K562 (cell line): ENCODE results near the gene PITRM1. TPM values are rescaled to one million over a fixed set of nuclear protein-coding genes. Genes with fewer than 3 reads are reported as not detected.

Experiments used
- ATAC-seq: fragments of 200-7000 bp; cut with Tn5 transposase; 3 replicates; pipeline ENCODE4 v1.9.1; 2020; ENCODE audit warnings: moderate library complexity
- BruUV-seq: library from RNA; stranded (reverse); fragments of 400-500 nt; replicated peaks from 2 replicates; lab custom pipeline; 2021; lab: Mats Ljungman, UMichigan
- CTCF ChIA-PET: fragments of 300-600 bp; formaldehyde crosslinking; extraction: SDS; loops from one replicate; lab custom pipeline; 2021; ENCODE audit warnings: low intra/inter-chr PET ratio; lab: Yijun Ruan, JAX
- POLR2A ChIA-PET: fragments of 300-600, 350-650 bp; sonication (Branson Sonifier 250); formaldehyde crosslinking; extraction: SDS; loops from one replicate; lab custom pipeline; 2021; ENCODE audit warnings: antibody characterized with exemption, inconsistent platforms; lab: Yijun Ruan, JAX
- DNase-seq, 4 experiments: peaks; one replicate each; pipeline versions ENCODE4 v3.0.0 to v3.0.0-alpha.2; 2011 to 2018; ENCODE audit warnings: low spot score in 3 of 4, mixed read lengths in 3 of 4; ENCODE audit errors: extremely low read depth in 1 of 4
- FAIRE-seq: peaks from 2 replicates; lab custom pipeline; 2011; peaks lifted over from hg19 to GRCh38; lab: Jason Lieb, UNC
- H2AFZ ChIP-seq: 2 replicates; pipeline ENCODE4 v1.6.0; 2011; ENCODE audit warnings: low read depth, low read length, control low read depth, inconsistent platforms
- H3K27ac ChIP-seq: fragments of 200-600 bp; 3 replicates; pipeline ENCODE4 v1.8.0; 2011; ENCODE audit warnings: low read depth, mild to moderate bottlenecking, control low read depth, inconsistent platforms, low read length, moderate library complexity, mixed read lengths; ENCODE audit errors: extremely low read depth
- H3K27me3 ChIP-seq, 2 experiments: fragments of 300-600 bp in 1 of 2; 2 replicates in 1 of 2; 3 replicates in 1 of 2; pipeline versions ENCODE4 v1.6.0 to v1.8.0; 2011; ENCODE audit warnings: inconsistent platforms in 2 of 2, low read length in 2 of 2, mild to moderate bottlenecking in 1 of 2, mixed read lengths in 1 of 2, moderate library complexity in 1 of 2; ENCODE audit not compliant: control insufficient read depth in 2 of 2, insufficient read depth in 2 of 2
- H3K36me3 ChIP-seq: fragments of 300-600 bp; 3 replicates; pipeline ENCODE4 v1.8.0; 2011; ENCODE audit warnings: mild to moderate bottlenecking, low read length, inconsistent platforms; ENCODE audit not compliant: control insufficient read depth, insufficient read depth
- H3K4me1 ChIP-seq, 2 experiments: fragments of 200-600 bp in 1 of 2; replicated peaks in 1 of 2; 2 replicates in 1 of 2; 3 replicates in 1 of 2; pipeline versions ENCODE4 v1.5.1 to v1.8.0; 2011; ENCODE audit warnings: inconsistent platforms in 2 of 2, low read length in 2 of 2, mild to moderate bottlenecking in 1 of 2, mixed read lengths in 1 of 2, moderate library complexity in 1 of 2; ENCODE audit not compliant: control insufficient read depth in 2 of 2, insufficient read depth in 2 of 2
- H3K4me2 ChIP-seq: 2 replicates; pipeline ENCODE4 v1.6.1; 2011; ENCODE audit warnings: low read length, control low read depth, inconsistent platforms, mixed read lengths; ENCODE audit not compliant: insufficient read depth
- H3K4me3 ChIP-seq: fragments of 200-600 bp; sonication (generic), shearing (Covaris generic); 2 replicates; pipeline ENCODE4 v1.5.1; 2016; ENCODE audit warnings: control low read depth, inconsistent platforms
- H3K79me2 ChIP-seq: fragments of 200-600 bp; 3 replicates; pipeline ENCODE4 v1.8.0; 2011; ENCODE audit warnings: low read length, inconsistent platforms; ENCODE audit not compliant: control insufficient read depth, insufficient read depth
- H3K9ac ChIP-seq, 2 experiments: 2 replicates each; pipeline versions ENCODE4 v1.6.0 to v1.6.1; 2011; ENCODE audit warnings: low read depth in 2 of 2, low read length in 2 of 2, control low read depth in 1 of 2, inconsistent platforms in 1 of 2, mild to moderate bottlenecking in 1 of 2, mixed read lengths in 1 of 2; ENCODE audit not compliant: insufficient read depth in 1 of 2
- H3K9me1 ChIP-seq: one replicate; pipeline ENCODE4 v1.6.0; 2011; ENCODE audit warnings: inconsistent platforms, mild to moderate bottlenecking, low read length, moderate library complexity; ENCODE audit not compliant: control insufficient read depth, insufficient read depth
- H3K9me3 ChIP-seq: replicated peaks from 2 replicates; pipeline ENCODE4 v1.5.1; 2011; ENCODE audit warnings: low read depth, low read length, inconsistent platforms; ENCODE audit not compliant: control insufficient read depth, insufficient read depth
- H4K20me1 ChIP-seq: replicated peaks from 2 replicates; pipeline ENCODE4 v1.6.1; 2011; ENCODE audit warnings: low read length, inconsistent platforms, mixed read lengths; ENCODE audit not compliant: control insufficient read depth, insufficient read depth
- GTF2A2 ChIP-seq: IDR thresholded peaks from 2 replicates; pipeline ENCODE4 v1.6.1; 2016; ENCODE audit warnings: mild to moderate bottlenecking, missing genetic modification characterization, missing compliant biosample characterization
- MYC ChIP-seq, 2 experiments: fragments of 250-450 bp in 1 of 2; sonication (Bioruptor Pico) in 1 of 2; IDR thresholded peaks; 2 replicates each; pipeline versions ENCODE4 v1.5.1 to v1.6.1; 2012 to 2021; ENCODE audit warnings: low read depth in 2 of 2, borderline replicate concordance in 1 of 2, improper control_type of control experiment in 1 of 2, low read length in 1 of 2, mild to moderate bottlenecking in 1 of 2, moderate library complexity in 1 of 2
- POLR2G ChIP-seq: fragments of 200-400 bp; formaldehyde crosslinking; IDR thresholded peaks from 2 replicates; pipeline ENCODE4 v1.6.1; 2017; ENCODE audit warnings: low read depth, mild to moderate bottlenecking, antibody characterized with exemption, low read length, moderate library complexity
- WGBS: fragments of 100-300 bp; shearing (Covaris generic); methylation state at CpG from one replicate; pipeline ENCODE4 v1.1.6; 2016; ENCODE audit warnings: low coverage, mixed read lengths; ENCODE audit not compliant: insufficient coverage; ENCODE audit errors: missing lambda C conversion rate; 5-methylcytosine and 5-hydroxymethylcytosine counted together
- in situ Hi-C: fragments of 300-500 bp; cut with MboI; formaldehyde crosslinking; loops from 4 replicates; pipeline ENCODE4 v1.15.0; 2018; ENCODE audit warnings: inconsistent platforms, mixed read lengths
- intact Hi-C: fragments of 100-400 bp; cut with micrococcal nuclease; formaldehyde crosslinking; loops from 2 replicates; pipeline ENCODE4 v1.14.2; 2022
- polyA plus RNA-seq, 8 experiments: library from polyadenylated mRNA; depleted of rRNA in 4 of 8; stranded (reverse) in 5 of 8; unstranded in 3 of 8; fragments of >200 nt; fragmentation: Nextera tagmentation in 2 of 8; fragmentation: Illumina TruSeq in 1 of 8; extraction: Ambion mirVana in 2 of 8; extraction: Trizol in 1 of 8; gene quantifications; 2 replicates each; pipeline versions ENCODE4 v1.2.1 to v1.2.3, GENCODE V29; 2011 to 2014; ENCODE audit warnings: inconsistent platforms in 1 of 8, missing spikeins in 1 of 8
- total RNA-seq, 7 experiments: library from RNA; depleted of rRNA in 6 of 7; stranded (reverse); fragments of >200 nt in 6 of 7; fragmentation: Illumina TruSeq in 2 of 7; extraction: Trizol in 2 of 7; gene quantifications; 2 replicates each; pipeline versions ENCODE4 v1.2.1 to v1.2.3, GENCODE V29; 2011 to 2021; ENCODE audit warnings: low replicate concordance in 1 of 7
- TF ChIP-seq, protein P1 (sequence below): sonication (generic); formaldehyde crosslinking; IDR thresholded peaks from 2 replicates; pipeline ENCODE4 v1.8.1; 2023; ENCODE audit warnings: missing genetic modification reagents, mild to moderate bottlenecking, borderline replicate concordance

PITRM1 gene
- total and polyA plus RNA-seq, 9 of the 15 experiments (the other 6 are each of a cell fraction or from before 2014, with no cell fraction given): 21.1 to 70.4 (median 39.7) TPM

DNA sequence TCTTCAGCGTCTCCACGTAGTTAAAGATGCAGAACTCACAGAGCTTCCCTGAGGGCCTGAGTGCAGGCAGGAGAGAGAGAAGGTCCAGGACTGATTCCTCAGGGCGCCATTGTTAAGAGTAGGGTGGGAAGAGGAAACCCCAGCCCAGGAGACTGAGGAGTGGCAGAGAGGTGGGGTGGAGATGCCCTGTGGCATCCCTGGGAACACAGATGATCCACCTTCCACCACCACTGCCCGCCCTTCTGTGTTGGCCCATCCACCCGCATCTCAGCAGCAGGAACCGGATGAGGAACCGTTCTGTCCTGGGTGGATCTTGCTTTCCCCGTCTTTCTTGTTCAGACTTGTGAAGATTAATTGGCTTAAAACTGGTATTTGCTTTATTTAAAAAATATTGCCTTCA, 56.9 kb downstream of the PITRM1 start (continued):
- TF ChIP-seq, protein P1, sequence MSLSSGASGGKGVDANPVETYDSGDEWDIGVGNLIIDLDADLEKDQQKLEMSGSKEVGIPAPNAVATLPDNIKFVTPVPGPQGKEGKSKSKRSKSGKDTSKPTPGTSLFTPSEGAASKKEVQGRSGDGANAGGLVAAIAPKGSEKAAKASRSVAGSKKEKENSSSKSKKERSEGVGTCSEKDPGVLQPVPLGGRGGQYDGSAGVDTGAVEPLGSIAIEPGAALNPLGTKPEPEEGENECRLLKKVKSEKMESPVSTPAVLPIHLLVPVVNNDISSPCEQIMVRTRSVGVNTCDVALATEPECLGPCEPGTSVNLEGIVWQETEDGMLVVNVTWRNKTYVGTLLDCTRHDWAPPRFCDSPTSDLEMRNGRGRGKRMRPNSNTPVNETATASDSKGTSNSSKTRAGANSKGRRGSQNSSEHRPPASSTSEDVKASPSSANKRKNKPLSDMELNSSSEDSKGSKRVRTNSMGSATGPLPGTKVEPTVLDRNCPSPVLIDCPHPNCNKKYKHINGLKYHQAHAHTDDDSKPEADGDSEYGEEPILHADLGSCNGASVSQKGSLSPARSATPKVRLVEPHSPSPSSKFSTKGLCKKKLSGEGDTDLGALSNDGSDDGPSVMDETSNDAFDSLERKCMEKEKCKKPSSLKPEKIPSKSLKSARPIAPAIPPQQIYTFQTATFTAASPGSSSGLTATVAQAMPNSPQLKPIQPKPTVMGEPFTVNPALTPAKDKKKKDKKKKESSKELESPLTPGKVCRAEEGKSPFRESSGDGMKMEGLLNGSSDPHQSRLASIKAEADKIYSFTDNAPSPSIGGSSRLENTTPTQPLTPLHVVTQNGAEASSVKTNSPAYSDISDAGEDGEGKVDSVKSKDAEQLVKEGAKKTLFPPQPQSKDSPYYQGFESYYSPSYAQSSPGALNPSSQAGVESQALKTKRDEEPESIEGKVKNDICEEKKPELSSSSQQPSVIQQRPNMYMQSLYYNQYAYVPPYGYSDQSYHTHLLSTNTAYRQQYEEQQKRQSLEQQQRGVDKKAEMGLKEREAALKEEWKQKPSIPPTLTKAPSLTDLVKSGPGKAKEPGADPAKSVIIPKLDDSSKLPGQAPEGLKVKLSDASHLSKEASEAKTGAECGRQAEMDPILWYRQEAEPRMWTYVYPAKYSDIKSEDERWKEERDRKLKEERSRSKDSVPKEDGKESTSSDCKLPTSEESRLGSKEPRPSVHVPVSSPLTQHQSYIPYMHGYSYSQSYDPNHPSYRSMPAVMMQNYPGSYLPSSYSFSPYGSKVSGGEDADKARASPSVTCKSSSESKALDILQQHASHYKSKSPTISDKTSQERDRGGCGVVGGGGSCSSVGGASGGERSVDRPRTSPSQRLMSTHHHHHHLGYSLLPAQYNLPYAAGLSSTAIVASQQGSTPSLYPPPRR: no peak

DNA sequence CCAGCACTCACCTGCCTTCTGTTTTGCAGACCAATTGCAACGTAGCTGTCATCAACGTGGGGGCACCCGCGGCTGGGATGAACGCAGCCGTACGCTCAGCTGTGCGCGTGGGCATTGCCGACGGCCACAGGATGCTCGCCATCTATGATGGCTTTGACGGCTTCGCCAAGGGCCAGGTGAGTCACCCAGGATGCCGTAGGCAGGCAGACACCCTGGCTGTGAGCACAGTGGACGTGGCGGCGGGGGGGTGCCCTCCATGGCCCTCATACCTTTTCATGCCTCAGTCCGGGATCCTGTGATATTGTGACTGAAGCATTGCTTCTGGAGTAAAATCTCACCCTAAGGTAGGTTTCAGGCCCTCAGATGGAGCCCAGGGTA, 59.2 kb downstream of the PITRM1 start:
- Histone ChIP-seq H3K4me2 (no peak overlapping the region), H3K9me3 (no peaks in the 10 kb centered on the region), H3K9me1 (no peaks in the 10 kb centered on the region), H3K4me3 (no peak overlapping the region), H3K4me1 (no peaks in the 10 kb centered on the region), H3K9ac (no peak overlapping the region), H3K27me3 (no peaks in the 10 kb centered on the region), H3K79me2 (no peaks in the 10 kb centered on the region), H3K27ac (no peak overlapping the region), H4K20me1 (no peaks in the 10 kb centered on the region), H2AFZ (no peak overlapping the region), H3K36me3 (peaks cover 88% of the 10 kb centered on the region)
- POLR2A ChIA-PET: interaction anchor here (0.5 to 1.5 kb wide), 4 partner anchors 12 to 456 kb away, joined by 3 to 6 read pairs (median 3); partner anchors contain the start of gene PITRM1
- ATAC-seq (no peak), FAIRE-seq (no peak), DNase-seq (no peak)
- TF ChIP-seq GTF2A2 (tag) (no peak), POLR2G (peak; percentile 42; the same call in 1 of the 2 replicates), MYC (IDR thresholded peaks at IDR 0.05; ENCODE audit: low read depth, low read length) (no peak), MYC (CRISPR knock-in tag; IDR thresholded peaks at IDR 0.05; ENCODE audit: borderline replicate concordance, low read depth) (no peak)
- BruUV-seq: no TSS peak
- in situ Hi-C loops: no loop called here
- CTCF ChIA-PET: no interaction called here
- intact Hi-C loops: no loop called here
- WGBS: 90% methylated on average over 17 of the region's 19 CpGs
